Renal pelvis (tissue), 4 donors: ENCODE data around the gene C2orf74. TPM values are rescaled to one million over a fixed set of nuclear protein-coding genes. Genes with fewer than 3 reads are reported as not detected.

ENCODE experiments used
- DNase-seq: peaks from one replicate; pipeline ENCODE4 v3.0.0-alpha.2; 2013
- polyA plus RNA-seq, 3 donors: library from polyadenylated mRNA; unstranded; fragments of 120-200 nt; gene quantifications; one replicate each; pipeline ENCODE4 v1.2.1, GENCODE V29; 2013; ENCODE audit not compliant: insufficient read length in 3 of 3

The C2orf74 gene
- polyA plus RNA-seq, 3 donors = 31.8 to 40.1 (median 32.8) TPM

- no peak for DNase-seq
Observed at GRCh38 chr2:61196671-61197070, 34.7 kb downstream of the C2orf74 start.

GRCh38 chr2:61205132-61205531, 43.1 kb downstream of the C2orf74 start:
- no peak for DNase-seq

- DNase-seq = no peak
Observed at GRCh38 chr2:61210332-61210981, 48.5 kb downstream of the C2orf74 start.

- DNase-seq = no peak
Observed at GRCh38 chr2:61214171-61214570, 52.2 kb downstream of the C2orf74 start.

Other genes starting within 250 kb of the C2orf74 start
- gene PEX13, start 144.5 kb upstream of the C2orf74 start, polyA plus RNA-seq = 10 to 100 TPM; 26.6 to 30.8 (median 29.9) TPM
- 10 to 100 TPM in 2 of 3 donors, 1 to 10 TPM in 1; 7.8 to 11.8 (median 11.4) TPM for gene PUS10, start 143.9 kb upstream of the C2orf74 start, polyA plus RNA-seq
- 10 to 100 TPM; 10.5 to 23.8 (median 22.7) TPM for gene SANBR, start 96.3 kb upstream of the C2orf74 start, polyA plus RNA-seq